Measurements from ENCODE around the gene NLK. TPM values are rescaled to one million over a fixed set of nuclear protein-coding genes. Genes with fewer than 3 reads are reported as not detected.

Gene NLK
- total and polyA plus RNA-seq, 2 of the 13 experiments (the other 11 are each of a cell fraction or from before 2014, with no cell fraction given), result 13.4 to 14.6 TPM

GRCh38 chr17:28041844-28042656 is 427 bp upstream of the NLK start:
- no peaks in the 10 kb centered on the region for H4K20me1 ChIP-seq (ENCODE audit: insufficient read depth, low read length)
- FAIRE-seq, result no peak
- POLR2A ChIA-PET, result interaction anchor here (0.6 to 1.6 kb wide), 9 partner anchors 11 to 315 kb away, joined by 3 to 35 read pairs (median 7); partner anchors contain the start of genes IFT20, POLDIP2 and TNFAIP1
- peak overlapping the region; percentile 68 for H3K4me2 ChIP-seq (ENCODE audit: low read depth, low read length)
- in situ Hi-C loops (cut with HindIII; ENCODE audit: extremely low pct_ligation_motif_present, low pct_unique_long_range_greater_than_20kb), result loop anchor here (25.0 kb wide), 2 partner anchors 95 to 270 kb away; partner anchors contain the start of gene TMEM97
- no TSS peak for BruUV-seq (replicated peaks)
- no peaks in the 10 kb centered on the region for H3K9me3 ChIP-seq (ENCODE audit: low read length)
- no peak overlapping the region for H2AFZ ChIP-seq (ENCODE audit: low read length)
- peak overlapping the region; percentile 83 for H3K9ac ChIP-seq (ENCODE audit: insufficient read depth, low read depth, low read length)
- DNase-seq (ENCODE audit: low spot score), result no peak
- 6% methylated on average over 13 of the region's 34 CpGs for WGBS (ENCODE audit: low lambda C conversion rate)
- peak overlapping the region; percentile 51 for H3K27ac ChIP-seq (ENCODE audit: extremely low read length, insufficient read depth, low read length)
- no peaks in the 10 kb centered on the region for H3K36me3 ChIP-seq (replicated peaks in 1 of 2; ENCODE audit: control insufficient read depth in 1 of 2, insufficient read depth in 2 of 2, low read length in 2 of 2)
- H3K4me1 ChIP-seq (ENCODE audit: insufficient read depth, low read length), result peaks cover 54% of the 10 kb centered on the region
- H3K4me3 ChIP-seq (replicated peaks in 1 of 3; ENCODE audit: insufficient read depth in 1 of 3, low read depth in 2 of 3, low read length in 3 of 3), result peak overlapping the region; percentile 84 to 89 (median 88)
- intact Hi-C loops (cut with micrococcal nuclease; ENCODE audit: unreplicated experiment), result no loop called here
- CTCF ChIA-PET (ENCODE audit: low intra/inter-chr PET ratio, low total read pairs), result no interaction called here
- H3K27me3 ChIP-seq (ENCODE audit: control insufficient read depth in 1 of 2, insufficient read depth in 2 of 2, low read length in 2 of 2), result no peaks in the 10 kb centered on the region
- peaks cover 41% of the 10 kb centered on the region for H3K79me2 ChIP-seq (ENCODE audit: insufficient read depth, low read length)
- peak; percentile 20 for ATAC-seq
- no peak for TF ChIP-seq DMTF1 (CRISPR knock-in tag; IDR thresholded peaks at IDR 0.05)
- TF ChIP-seq JUN (CRISPR knock-in tag; IDR thresholded peaks at IDR 0.05), result no peak
- TF ChIP-seq PRPF4 (IDR thresholded peaks at IDR 0.05; ENCODE audit: low read depth, low read length, poor library complexity, severe bottlenecking), result no peak
- TF ChIP-seq LCORL (IDR thresholded peaks at IDR 0.05), result no peak
- 0 out of 2 replicates have a peak, but pooled peaks have one; percentile 19 for TF ChIP-seq LCORL (CRISPR knock-in tag; IDR thresholded peaks at IDR 0.05)
- TF ChIP-seq SAP130 (CRISPR knock-in tag; IDR thresholded peaks at IDR 0.05; ENCODE audit: low read depth), result peak; percentile 2; the same call in 1 of the 2 replicates
- TF ChIP-seq ZBED4 (CRISPR knock-in tag; IDR thresholded peaks at IDR 0.05; ENCODE audit: borderline replicate concordance), result 0 out of 2 replicates have a peak, but pooled peaks have one; percentile 3
- TF ChIP-seq GATAD2A (CRISPR knock-in tag; IDR thresholded peaks at IDR 0.05), result no peak
- TF ChIP-seq CERS6 (CRISPR knock-in tag; IDR thresholded peaks at IDR 0.05), result no peak
- no peak for TF ChIP-seq FOXK1 (CRISPR knock-in tag; IDR thresholded peaks at IDR 0.05; ENCODE audit: borderline replicate concordance, low read depth)
- TF ChIP-seq SIX1 (CRISPR knock-in tag; IDR thresholded peaks at IDR 0.05; ENCODE audit: borderline replicate concordance), result no peak
- 0 out of 2 replicates have a peak, but pooled peaks have one; percentile 26 for TF ChIP-seq ZNF350 (CRISPR knock-in tag; IDR thresholded peaks at IDR 0.05; ENCODE audit: borderline replicate concordance, low read depth)
- TF ChIP-seq DMAP1 (CRISPR knock-in tag; IDR thresholded peaks at IDR 0.05), result 0 out of 2 replicates have a peak, but pooled peaks have one; percentile 4
- no peak for TF ChIP-seq ELF4 (CRISPR knock-in tag; IDR thresholded peaks at IDR 0.05; ENCODE audit: borderline replicate concordance)
- TF ChIP-seq ZNF136 (CRISPR knock-in tag; IDR thresholded peaks at IDR 0.05; ENCODE audit: low read depth), result no peak
